Measurements from ENCODE around the gene SPON2. TPM values are rescaled to one million over a fixed set of nuclear protein-coding genes. Genes with fewer than 3 reads are reported as not detected.
"Not testable (repeated sequence)": the region's sequence is repeated elsewhere in the genome, so short reads cannot be mapped to it uniquely, and the experiment has no call there.

Gene SPON2
- polyA plus RNA-seq, 1 donor, result 55.6 TPM

- no peak for DNase-seq (ENCODE audit: low read depth)
Observed at GRCh38 chr4:1152290-1152689, 20.1 kb downstream of the SPON2 start.

- DNase-seq (ENCODE audit: low read depth), result no peak
Observed at GRCh38 chr4:1151541-1151940, 20.8 kb downstream of the SPON2 start.

- no peak for DNase-seq (ENCODE audit: low read depth)
Observed at GRCh38 chr4:1150875-1151274, 21.5 kb downstream of the SPON2 start.

- no peak for DNase-seq (ENCODE audit: low read depth)
Observed at GRCh38 chr4:1139860-1140259, 32.5 kb downstream of the SPON2 start.

GRCh38 chr4:1137850-1138249, 34.5 kb downstream of the SPON2 start:
- DNase-seq (ENCODE audit: low read depth), result no peak

- DNase-seq (ENCODE audit: low read depth), result no peak
Observed at GRCh38 chr4:1137063-1137776, 35.2 kb downstream of the SPON2 start.

- DNase-seq (ENCODE audit: low read depth), result no peak
Observed at GRCh38 chr4:1136048-1136447, 36.3 kb downstream of the SPON2 start.

GRCh38 chr4:1133033-1133432, 39.4 kb downstream of the SPON2 start:
- no peak for DNase-seq (ENCODE audit: low read depth)

- DNase-seq (ENCODE audit: low read depth), result peak; percentile 57
Observed at GRCh38 chr4:1130316-1131186, 41.8 kb downstream of the SPON2 start.

GRCh38 chr4:1126506-1126905, 45.9 kb downstream of the SPON2 start:
- no peak for DNase-seq (ENCODE audit: low read depth)

- DNase-seq (ENCODE audit: low read depth), result not testable (repeated sequence)
Observed at GRCh38 chr4:1125466-1125865, 46.9 kb downstream of the SPON2 start.

GRCh38 chr4:1124818-1125217, 47.6 kb downstream of the SPON2 start:
- DNase-seq (ENCODE audit: low read depth), result no peak

- no peak for DNase-seq (ENCODE audit: low read depth)
Observed at GRCh38 chr4:1122505-1122904, 49.9 kb downstream of the SPON2 start.

Other genes starting within 250 kb of the SPON2 start
- 34.6 TPM for gene GAK, start 240.3 kb downstream of the SPON2 start, polyA plus RNA-seq (ENCODE audit: insufficient read length)
- 18.8 TPM for gene TMEM175, start 240.1 kb downstream of the SPON2 start, polyA plus RNA-seq (ENCODE audit: insufficient read length)
- 3.6 TPM for gene DGKQ, start 199.0 kb downstream of the SPON2 start, polyA plus RNA-seq (ENCODE audit: insufficient read length)
- gene IDUA, start 185.5 kb downstream of the SPON2 start, polyA plus RNA-seq (ENCODE audit: insufficient read length), result 13.9 TPM
- gene SLC26A1, start 179.2 kb downstream of the SPON2 start, polyA plus RNA-seq (ENCODE audit: insufficient read length), result 5.2 TPM
- gene FGFRL1, start 161.0 kb downstream of the SPON2 start, polyA plus RNA-seq (ENCODE audit: insufficient read length), result 295 TPM
- 1.7 TPM for gene RNF212, start 59.0 kb downstream of the SPON2 start, polyA plus RNA-seq (ENCODE audit: insufficient read length)
- 119 TPM for gene CTBP1, start 76.5 kb upstream of the SPON2 start, polyA plus RNA-seq (ENCODE audit: insufficient read length)
- 39.5 TPM for gene MAEA, start 117.3 kb upstream of the SPON2 start, polyA plus RNA-seq (ENCODE audit: insufficient read length)
- 8.6 TPM for gene UVSSA, start 174.6 kb upstream of the SPON2 start, polyA plus RNA-seq (ENCODE audit: insufficient read length)
- not detected for gene NKX1-1, start 233.9 kb upstream of the SPON2 start, polyA plus RNA-seq (ENCODE audit: insufficient read length)